GM21576 (cell line): ENCODE results near the gene SQSTM1.
"Not testable (repeated sequence)": the region's sequence is repeated elsewhere in the genome, so short reads cannot be mapped to it uniquely, and the experiment has no call there.

Source experiments
- ATAC-seq: cut with Tn5 transposase; IDR thresholded peaks from one replicate; pipeline ENCODE4 v1.9.1; 2021; ENCODE audit warnings: mild to moderate bottlenecking, moderate library complexity; ENCODE audit not compliant: unreplicated experiment

SQSTM1 gene

DNA sequence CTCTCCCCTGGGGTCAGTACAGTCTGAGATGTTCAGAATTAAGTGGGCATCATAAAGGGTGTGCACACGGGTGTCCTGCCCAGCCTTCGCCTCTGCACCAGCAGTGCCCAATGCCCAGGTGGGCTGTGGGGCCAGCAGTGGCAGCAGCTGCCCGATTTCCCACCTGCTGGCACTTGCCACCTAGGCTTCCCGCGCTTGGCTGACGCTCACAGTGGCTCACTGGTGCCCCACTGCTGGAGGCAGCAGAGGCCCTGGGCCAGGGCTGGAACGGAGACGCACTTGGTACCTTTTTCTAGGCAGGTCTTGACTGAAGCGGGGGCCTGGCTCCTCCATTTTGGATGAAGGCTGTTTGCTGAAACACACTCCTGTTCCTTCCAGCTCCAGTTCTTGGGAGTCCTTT, 20.9 kb downstream of the SQSTM1 start:
- no peak for ATAC-seq

DNA sequence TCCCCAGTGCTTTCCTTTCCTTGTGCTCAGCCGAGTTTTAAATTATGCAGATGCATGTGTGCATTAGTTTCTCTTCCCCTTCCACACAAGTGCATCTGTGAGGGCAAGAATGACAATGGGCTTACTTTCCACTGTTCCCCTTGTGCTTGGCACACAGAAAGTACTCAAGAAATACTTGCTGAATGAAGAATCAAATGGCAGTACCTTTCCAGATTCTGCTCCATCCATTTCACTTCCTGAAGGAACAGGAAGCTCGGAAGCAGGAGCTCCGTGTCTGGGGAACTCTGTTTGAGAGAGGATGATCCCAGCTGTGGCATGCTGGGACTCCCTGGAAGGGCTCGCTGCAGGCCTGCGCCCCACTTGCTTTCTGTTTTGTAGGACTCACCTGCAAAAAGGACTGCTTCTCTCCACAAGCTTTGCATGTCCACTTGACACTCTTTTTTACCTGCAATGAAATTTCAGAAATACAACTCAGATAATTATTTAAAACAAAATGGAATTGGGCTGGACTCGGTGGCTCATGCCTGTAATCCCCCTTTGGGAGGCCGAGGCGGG, 32.4 kb downstream of the SQSTM1 start:
- peak; percentile 92 for ATAC-seq

DNA sequence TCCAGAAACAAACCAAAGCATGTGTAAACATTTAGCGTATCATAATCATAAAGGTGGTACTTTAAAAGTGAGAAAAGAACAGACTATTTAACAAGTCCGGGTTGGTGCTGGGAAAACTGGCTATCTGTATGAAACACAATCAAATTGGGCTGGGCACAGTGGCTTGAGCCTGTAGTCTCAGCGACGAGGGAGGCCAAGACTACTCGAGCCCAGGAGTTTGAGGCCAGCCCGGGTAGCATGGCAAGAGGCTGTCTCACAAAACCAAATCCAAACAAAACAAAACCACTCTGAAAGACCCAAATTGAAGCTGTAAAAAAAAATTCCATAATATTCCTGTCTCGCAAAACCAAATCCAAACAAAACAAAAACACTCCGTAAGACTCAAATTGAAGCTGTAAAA, 33.7 kb downstream of the SQSTM1 start:
- ATAC-seq: no peak

DNA sequence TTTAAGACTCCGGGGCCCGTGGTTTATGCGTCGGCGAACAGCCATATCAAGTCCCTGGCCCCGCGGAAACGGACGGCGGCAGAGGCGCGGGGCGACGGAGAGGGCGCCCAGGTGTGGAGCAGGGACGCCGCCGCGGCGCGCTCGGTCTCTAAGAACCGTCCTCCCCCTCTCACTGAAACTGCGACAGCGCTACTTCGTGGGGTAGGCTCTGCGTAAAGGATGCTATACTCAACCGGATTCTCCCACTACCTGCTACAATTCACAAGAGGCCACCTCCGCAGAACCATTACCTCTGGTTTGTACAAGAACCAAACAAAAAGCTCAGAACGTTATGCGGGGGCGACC, 37.5 kb downstream of the SQSTM1 start:
- peak; percentile 45 for ATAC-seq

DNA sequence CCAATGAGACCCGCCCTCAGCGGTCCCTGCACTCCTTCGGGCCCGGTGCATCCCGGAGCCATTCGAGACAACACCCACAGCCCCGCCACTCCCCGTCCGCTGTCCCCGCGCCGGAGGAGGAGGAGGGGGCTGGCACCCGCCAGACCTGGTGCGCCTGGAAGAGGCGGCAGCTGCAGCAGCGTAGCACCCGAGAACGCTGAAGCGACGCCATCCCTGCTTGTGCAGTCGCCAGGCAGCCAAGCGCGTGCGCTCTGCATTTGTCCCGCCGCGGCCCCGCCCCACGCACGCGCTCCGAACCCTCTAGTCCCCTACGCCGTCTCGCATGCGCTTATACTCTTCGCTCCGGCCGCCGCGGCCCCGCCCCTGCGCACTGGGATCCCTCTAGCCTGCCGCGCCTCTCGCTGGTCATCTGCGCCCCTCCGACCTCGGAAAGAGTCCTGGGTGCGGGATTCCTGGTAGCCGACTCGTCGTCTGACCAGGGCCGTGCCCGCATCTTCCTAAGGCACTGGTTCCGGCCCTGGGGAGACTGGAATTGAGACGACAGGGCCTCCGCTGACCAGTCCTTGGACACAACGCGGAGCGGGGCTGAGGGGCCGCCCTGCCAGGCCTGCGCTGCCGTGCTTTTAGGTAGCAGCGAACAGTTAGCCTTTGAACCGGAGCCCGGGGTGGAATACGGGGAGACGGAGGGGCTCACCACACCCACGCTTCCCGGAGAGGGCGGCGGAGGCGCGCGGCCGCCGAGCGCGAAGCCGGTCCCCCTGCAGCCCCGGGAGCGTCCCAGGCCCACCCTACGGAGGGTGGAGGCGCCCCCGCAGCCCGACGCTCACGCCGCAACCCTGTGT, 38.1 kb downstream of the SQSTM1 start, which contains the start of gene MRNIP:
TSS of gene MRNIP (minus strand) at position 232 of the 842 bp plus-strand sequence. CDS start at position 211, 21 bp downstream.
- ATAC-seq: peak; percentile 97

DNA sequence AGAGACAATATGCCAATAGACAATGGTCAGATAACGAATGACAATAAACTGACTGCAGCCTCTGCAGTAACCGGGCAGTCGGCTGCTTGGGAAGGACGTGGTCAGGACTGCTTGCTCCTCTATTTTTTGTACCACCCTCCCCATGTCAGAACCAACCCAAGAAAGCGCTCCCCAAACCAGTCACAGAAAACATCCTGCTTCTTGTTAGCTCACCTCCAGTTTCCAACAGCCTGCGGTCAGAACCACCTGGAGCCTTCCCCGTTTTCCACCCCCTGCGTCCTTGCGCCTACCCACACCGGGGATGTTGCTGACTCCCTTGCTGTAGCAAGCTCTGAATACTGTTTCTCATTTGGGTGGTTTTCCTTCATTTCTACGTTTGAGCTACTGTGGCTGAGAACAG, 39.6 kb downstream of the SQSTM1 start:
- no peak for ATAC-seq

DNA sequence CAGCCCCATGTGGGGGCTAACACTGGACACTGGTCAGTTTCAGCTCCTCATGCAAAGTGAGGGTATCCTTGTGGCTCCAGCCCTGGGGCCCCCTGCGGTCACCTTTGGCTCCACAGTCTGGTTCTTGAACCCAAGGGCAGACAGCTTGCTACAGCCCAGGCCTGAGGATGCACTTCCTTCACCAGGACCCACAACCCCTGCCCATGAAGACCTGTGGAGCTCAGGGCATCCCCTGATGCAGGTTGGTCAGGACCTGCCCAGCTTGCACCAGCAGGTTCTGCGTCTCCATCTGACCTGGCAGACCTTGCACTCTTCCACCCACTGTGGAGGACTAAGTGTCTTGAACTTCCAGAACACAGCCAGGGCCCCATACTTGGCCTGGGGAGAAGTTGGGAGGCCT, 41.6 kb downstream of the SQSTM1 start:
- no peak for ATAC-seq

DNA sequence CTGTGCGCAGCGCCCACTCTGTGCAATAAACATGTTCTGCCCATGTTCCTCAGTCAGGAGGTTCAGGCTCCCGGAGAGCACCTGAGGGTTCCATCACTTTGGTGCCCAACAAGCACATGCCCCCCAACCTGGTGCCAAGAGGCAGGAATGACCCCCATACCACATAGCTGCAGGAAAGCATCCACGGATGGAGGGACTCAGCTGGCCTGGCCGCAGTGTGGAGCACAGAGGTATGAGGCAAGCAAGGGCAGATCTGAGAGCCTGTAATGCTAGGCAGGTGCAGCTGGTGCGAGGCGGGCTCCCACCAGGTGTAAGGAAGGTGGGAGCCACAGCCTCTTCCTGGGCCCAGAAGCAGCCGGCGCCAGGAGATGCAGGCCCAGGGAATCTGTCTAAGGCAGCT, 42.2 kb downstream of the SQSTM1 start:
- ATAC-seq: no peak

DNA sequence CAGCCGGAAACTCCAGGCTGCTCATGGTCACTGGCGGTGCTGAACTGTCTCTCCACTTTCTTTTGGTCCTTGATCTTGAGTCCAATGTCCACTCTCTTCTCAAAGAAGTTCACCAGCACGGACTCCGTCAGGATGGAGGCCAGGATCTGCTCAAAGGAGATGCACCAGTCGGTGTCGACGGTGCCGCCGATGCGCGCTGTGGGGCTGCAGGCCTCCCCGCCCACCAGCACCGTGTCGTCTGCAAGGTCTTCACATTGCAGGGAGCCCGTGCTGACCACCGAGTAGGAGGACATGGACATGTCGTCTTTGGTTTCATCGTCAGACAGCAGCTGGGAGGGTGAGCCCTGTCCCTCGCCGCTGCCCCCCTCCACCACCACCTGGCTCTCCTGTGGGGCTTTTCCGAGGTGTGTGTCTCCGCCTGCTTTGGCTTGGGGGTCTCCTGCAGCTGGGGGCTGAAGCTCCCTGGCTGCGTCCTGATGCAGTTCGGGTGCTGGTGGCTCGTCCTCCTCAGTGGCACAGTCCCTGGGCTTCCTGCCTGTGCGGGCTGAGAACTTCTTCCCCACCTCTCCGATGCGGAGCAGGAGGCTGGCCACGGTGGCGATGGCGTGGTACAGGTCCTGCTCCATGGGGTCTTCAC, 42.9 kb downstream of the SQSTM1 start:
- ATAC-seq: no peak

DNA sequence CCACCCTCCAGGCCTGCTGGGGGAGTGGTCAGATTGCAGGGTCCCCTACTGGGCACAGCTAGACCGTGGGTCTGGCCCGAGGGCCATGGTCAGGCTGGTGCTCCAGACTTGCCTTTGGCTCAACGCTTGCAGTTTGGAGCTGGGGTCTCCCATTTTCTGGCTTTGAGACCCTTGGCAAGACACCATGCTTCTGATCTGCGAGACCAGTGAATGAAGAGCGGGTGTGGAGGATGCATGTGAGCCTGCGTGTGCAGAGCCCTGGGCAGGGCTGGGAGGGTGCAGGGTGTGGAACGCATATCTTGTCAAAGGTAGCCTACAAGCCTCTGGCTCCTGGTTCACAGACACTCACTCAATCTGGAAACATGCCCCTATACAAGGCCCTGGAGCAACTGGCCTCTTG, 44.0 kb downstream of the SQSTM1 start:
- ATAC-seq: no peak

DNA sequence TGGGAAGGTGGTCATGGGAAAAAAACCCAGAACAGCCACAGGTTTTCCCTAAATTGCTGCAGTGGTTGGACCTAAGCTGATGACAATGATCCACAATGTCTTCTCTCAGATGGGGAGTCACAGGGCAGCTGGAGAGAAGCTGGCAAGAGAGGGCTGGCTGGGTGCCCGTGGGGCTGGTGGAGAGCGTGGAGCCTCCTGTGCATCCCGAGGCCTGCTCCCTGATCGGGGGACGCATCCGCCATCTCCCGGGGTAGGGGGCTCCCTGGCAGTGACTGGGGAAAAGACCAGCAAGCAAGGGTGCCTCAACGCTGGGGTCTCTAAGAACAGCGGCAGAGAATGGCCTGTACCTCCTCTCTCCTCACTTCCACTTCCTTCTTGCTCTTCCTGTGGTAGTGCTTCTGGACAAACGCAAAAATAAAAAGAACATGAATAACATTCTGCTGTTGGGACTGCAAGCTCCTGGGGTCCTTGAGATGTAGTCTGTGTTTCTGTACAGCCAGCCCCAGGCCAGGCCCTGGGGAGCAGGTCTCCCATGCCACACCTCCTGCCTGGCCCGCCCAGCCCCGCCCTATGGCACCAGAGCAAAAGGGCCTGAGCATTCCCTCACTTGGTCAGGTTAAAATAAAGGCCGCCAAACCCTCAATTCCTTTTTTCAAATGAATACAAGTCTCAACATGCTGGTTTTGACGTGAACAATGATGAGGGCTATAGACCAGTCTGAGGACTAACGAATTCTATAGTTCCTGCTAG, 45.0 kb downstream of the SQSTM1 start:
- no peak for ATAC-seq

DNA sequence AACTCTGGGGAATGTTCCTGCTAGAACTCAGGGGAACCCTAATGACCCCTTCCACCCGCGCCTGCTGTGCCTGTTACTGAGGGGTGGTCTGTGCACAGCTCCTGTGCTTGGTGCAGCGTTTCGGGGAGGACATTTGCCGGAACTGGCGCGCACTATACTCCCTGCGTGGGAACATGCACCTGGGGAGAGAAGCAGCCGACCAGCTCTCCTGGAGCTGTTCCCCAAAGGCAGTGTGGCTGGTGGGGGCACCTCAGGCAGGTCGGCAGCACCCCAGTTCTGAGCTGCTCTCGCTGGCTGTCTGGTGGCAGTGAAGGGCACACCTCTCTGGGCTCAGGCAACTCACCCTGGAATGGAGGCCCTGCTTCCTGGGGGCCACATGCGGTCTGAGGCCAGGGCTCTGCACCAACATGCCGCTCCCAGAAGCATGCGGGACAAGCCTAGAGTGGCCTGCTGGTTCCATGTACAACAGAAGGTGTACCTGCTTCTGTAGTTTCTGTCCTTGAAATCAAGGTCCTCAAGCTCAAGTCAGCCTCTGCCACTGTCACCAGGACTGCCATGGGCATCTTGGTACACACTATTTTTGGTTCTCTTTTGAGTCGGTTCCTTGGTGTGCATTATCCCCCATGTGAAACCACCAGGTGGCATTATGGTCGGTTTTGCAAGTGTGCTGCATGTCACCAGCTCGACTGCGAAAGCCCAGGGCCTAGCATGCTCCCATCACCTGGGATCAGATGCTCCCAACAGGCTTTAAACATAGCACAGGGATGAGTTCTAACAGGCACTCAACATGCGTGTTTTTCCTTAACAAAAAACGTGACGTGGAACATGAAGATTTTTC, 45.8 kb downstream of the SQSTM1 start:
- no peak for ATAC-seq

DNA sequence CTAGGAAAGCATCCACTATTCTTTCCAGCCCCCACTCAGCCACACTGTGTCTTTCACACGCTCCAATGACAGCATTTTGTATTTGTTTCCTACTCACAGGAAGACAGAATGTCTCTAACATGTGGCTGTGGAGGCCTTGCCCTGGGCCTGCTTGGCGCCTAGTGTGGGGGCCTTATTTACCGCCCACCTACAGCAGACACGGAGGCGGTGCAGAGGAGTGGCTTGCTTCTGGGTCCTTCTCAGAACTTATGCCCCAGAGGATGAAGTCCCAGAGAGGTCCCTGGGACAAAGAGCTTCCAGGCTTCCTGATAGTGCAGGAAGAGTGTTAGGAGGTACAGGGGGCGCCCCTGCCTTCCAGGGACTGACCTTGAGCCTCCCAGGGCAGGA, 46.4 kb downstream of the SQSTM1 start:
- ATAC-seq: no peak

DNA sequence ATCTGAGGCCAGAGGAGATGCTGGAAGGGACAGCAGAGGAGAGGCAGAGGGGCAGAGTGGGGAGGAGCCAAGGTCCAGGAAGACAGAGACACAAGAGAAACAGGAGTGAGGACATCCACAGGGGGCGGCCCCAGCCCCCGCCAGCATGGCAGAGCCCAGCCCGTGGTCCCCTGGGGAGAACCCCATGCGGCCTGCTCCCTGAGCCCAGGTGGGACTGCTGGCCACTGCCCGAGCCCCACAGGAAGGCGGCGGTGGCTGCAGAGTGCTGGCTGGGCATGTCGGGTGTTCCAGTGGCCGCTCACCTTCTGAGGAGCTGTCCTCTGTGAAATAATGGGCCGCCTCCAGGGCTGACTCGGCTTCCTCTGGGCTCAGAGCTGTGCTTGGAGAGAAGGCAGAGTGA, 46.8 kb downstream of the SQSTM1 start:
- no peak for ATAC-seq

DNA sequence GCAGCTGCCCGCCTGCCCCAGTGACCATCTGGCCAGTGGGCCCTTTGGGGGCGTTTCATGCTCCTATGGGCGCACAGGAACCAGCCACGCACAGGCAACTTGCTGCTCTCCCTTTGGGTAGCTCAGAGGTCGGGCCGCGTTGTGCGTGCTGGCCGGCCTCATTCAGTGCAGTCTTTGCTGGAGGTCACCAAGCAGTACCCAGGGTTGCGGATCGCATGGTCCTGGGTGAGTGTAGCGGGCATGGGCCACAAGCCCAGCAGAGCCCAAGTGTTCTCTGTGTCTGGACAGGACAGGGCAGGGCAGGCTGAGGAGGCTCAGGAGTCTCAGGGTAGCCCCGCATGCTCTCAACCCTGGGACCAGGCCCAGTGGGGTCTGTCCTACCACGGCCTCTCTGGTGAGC, 47.8 kb downstream of the SQSTM1 start:
- ATAC-seq: no peak

DNA sequence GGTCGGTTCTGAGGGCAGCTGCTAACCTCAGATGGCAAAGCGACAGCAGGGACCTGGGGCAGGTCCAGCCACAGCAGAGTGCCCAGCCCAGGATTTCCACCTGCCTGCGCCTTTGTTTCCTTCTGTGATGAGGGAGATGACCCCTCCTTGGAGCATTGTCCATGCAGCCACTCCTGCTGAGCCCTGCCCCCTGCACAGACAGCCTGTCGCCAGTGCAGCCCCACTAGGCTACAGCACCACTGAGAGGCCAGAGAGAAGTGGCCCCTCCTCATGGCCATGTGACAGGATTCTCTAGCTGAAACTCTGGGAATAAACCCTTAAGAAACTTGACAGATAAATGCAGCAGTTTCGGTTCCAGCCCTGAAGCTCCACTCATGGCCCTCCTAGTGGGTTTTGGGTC, 48.4 kb downstream of the SQSTM1 start:
- no peak for ATAC-seq

DNA sequence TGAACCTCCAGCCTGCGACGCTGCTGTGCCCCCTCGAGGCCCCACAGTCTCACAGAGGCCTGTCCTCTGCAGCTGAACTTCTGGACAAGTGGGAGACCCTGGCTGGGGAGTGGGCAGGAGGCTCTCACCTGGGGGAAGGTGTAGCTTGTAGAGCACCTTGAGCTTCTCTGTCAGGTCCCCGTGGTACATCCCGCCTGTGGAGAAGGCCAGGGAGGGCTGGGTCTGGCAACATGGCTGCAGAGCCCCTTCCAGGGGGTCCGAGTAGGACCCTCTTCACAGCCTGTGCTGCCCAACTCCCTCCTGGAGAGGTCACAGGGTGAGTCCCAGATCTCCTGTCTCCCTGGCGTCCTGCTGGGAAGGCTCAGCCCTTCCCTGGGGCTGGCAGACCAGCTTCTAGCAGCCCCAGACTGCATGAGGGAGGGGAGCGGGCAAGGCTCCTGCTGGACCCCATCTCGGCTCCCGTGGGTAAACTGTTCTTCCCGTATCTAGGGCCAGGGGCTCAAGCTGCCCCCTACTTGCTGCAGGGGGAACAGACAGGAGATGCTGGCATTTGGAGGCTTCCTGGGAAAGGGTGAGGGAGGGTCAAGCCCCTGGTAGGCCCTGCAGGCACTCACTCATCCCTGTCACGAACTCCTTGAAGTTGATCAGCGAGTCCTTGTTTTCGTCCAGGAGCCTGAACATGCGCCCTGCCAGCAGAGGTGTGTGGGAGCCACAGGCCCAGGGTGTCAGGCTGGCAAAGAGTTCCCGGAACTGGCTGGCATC, 49.1 kb downstream of the SQSTM1 start:
- no peak for ATAC-seq

DNA sequence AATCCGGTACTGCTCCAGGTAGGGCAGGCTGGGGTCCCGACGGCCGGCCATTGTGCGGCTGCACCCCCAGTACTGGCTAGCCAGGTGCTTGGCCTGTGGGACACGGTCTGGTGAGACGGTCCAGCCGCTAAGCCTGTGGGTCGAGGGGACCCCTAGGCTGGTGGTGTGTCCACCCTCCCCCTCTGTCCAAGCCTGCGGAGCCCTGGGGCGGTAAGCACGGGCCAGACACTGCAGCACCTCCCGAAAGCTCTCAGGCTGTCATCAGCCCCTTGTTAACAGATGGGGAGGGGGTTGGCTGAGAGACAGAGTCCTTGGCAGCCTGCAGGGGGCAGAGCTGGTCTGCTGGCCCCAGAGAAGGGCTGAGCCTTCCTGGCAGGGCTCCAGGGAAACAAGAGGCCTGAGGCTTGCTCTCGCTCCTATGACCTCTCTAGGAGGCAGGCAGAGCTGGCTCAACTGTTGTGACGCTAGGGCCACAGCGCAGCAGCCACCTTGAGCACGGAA, 49.7 kb downstream of the SQSTM1 start:
- no peak for ATAC-seq

DNA sequence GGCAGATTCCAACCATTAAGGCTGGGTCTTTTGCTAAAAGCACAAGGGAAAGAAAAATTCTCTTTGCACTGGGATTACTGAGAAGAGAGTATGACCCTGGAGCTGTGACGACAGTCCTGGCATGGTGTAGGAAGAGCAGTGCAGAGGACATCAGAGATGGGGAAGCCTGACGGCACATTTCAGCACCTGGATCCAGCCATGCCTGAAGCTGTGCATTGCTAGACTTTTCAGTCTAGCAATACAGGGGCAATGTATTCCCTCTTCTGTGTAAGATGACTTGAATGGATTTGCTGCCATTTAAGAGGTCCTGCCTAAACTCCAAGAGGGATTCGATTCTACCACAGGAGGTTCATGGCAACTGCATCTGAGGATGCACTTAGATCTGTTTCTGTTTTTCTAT, 50.2 kb downstream of the SQSTM1 start:
- ATAC-seq: no peak

DNA sequence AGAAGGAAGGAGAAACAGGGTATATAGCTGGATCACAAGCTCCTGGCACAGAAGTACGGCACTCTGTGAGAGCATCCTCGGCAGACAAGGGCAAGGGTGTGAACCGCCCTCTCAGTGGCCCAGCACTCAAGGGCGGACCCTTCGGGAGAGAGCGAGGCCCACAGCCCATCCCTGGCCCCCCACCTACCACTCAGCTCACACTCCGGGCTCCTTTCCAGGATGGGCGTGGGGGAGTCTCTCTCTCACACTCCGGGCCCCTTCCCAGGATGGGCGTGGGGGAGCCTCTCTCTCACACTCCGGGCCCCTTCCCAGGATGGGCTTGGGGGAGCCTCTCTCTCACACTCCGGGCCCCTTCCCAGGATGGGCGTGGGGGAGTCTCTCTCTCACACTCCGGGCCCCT, 50.8 kb downstream of the SQSTM1 start:
- ATAC-seq: not testable (repeated sequence)
